CD4-positive, alpha-beta T cell treated with Interleukin-12 subunit alpha and Interleukin-12 subunit beta, for 1 hour (primary cell): ENCODE results near the gene NEURL1.

Experiments used
- DNase-seq: peaks from one replicate; pipeline ENCODE4 v3.0.0-alpha.2; 2020

NEURL1 gene

GRCh38 chr10:103549349-103549685, 55.8 kb downstream of the NEURL1 start:
- DNase-seq = no peak

GRCh38 chr10:103550229-103550628, 56.7 kb downstream of the NEURL1 start:
- DNase-seq = no peak

GRCh38 chr10:103551619-103552602, 58.4 kb downstream of the NEURL1 start:
- peak; percentile 18 for DNase-seq

- DNase-seq = no peak
These were observed 59.6 kb downstream of the NEURL1 start for GRCh38 chr10:103552856-103553742.

- DNase-seq = no peak
These were observed 60.4 kb downstream of the NEURL1 start for GRCh38 chr10:103553743-103554487.

- DNase-seq = peak; percentile 8
These were observed 61.2 kb downstream of the NEURL1 start for GRCh38 chr10:103554488-103555324.

GRCh38 chr10:103555325-103555649, 61.8 kb downstream of the NEURL1 start:
- DNase-seq = no peak

- no peak for DNase-seq
These were observed 62.2 kb downstream of the NEURL1 start for GRCh38 chr10:103555712-103556111.

- DNase-seq = no peak
These were observed 63.0 kb downstream of the NEURL1 start for GRCh38 chr10:103556383-103557007.

GRCh38 chr10:103557455-103557854, 64.0 kb downstream of the NEURL1 start:
- DNase-seq = no peak

- DNase-seq = no peak
These were observed 65.4 kb downstream of the NEURL1 start for GRCh38 chr10:103558911-103559310.

GRCh38 chr10:103559776-103560175, 66.3 kb downstream of the NEURL1 start:
- no peak for DNase-seq

- DNase-seq = no peak
These were observed 67.4 kb downstream of the NEURL1 start for GRCh38 chr10:103560886-103561285.

- DNase-seq = no peak
These were observed 68.9 kb downstream of the NEURL1 start for GRCh38 chr10:103562383-103562782.

GRCh38 chr10:103563231-103564115, 70.0 kb downstream of the NEURL1 start:
- DNase-seq = no peak

GRCh38 chr10:103564116-103564501, 70.6 kb downstream of the NEURL1 start:
- DNase-seq = no peak

- DNase-seq = peak; percentile 13
These were observed 71.4 kb downstream of the NEURL1 start for GRCh38 chr10:103564776-103565520.

- no peak for DNase-seq
These were observed 73.0 kb downstream of the NEURL1 start for GRCh38 chr10:103566536-103566935.

- no peak for DNase-seq
These were observed 75.0 kb downstream of the NEURL1 start for GRCh38 chr10:103568505-103568904.

GRCh38 chr10:103569896-103570295, 76.4 kb downstream of the NEURL1 start:
- DNase-seq = no peak
